Measurements from ENCODE around the gene CUBN.

CUBN gene

GRCh38 chr10:16975188-16975587 is 154.4 kb downstream of the CUBN start:
- no peak for DNase-seq

GRCh38 chr10:16968416-16969041 is 161.1 kb downstream of the CUBN start:
- no peak for DNase-seq

- DNase-seq, result no peak
Measured at GRCh38 chr10:16967866-16968415, 161.7 kb downstream of the CUBN start.

- DNase-seq, result no peak
Measured at GRCh38 chr10:16966991-16967865, 162.4 kb downstream of the CUBN start.

- no peak for DNase-seq
Measured at GRCh38 chr10:16965740-16966447, 163.7 kb downstream of the CUBN start.

- DNase-seq, result no peak
Measured at GRCh38 chr10:16965344-16965616, 164.3 kb downstream of the CUBN start.

GRCh38 chr10:16964576-16965343 is 164.9 kb downstream of the CUBN start:
- DNase-seq, result no peak

- no peak for DNase-seq
Measured at GRCh38 chr10:16960551-16960950, 169.1 kb downstream of the CUBN start.

- no peak for DNase-seq
Measured at GRCh38 chr10:16957038-16957437, 172.6 kb downstream of the CUBN start.

- no peak for DNase-seq
Measured at GRCh38 chr10:16954280-16955030, 175.2 kb downstream of the CUBN start.

- no peak for DNase-seq
Measured at GRCh38 chr10:16953270-16953669, 176.3 kb downstream of the CUBN start.

- DNase-seq, result no peak
Measured at GRCh38 chr10:16952610-16953009, 177.0 kb downstream of the CUBN start.

GRCh38 chr10:16952080-16952479 is 177.5 kb downstream of the CUBN start:
- DNase-seq, result no peak

GRCh38 chr10:16950656-16951601 is 178.7 kb downstream of the CUBN start:
- DNase-seq, result no peak

- DNase-seq, result no peak
Measured at GRCh38 chr10:16949816-16950215, 179.8 kb downstream of the CUBN start.

GRCh38 chr10:16948361-16948760 is 181.2 kb downstream of the CUBN start:
- DNase-seq, result no peak

- DNase-seq, result no peak
Measured at GRCh38 chr10:16947069-16947468, 182.5 kb downstream of the CUBN start.

- no peak for DNase-seq
Measured at GRCh38 chr10:16945593-16945992, 184.0 kb downstream of the CUBN start.

- no peak for DNase-seq
Measured at GRCh38 chr10:16944986-16945385, 184.6 kb downstream of the CUBN start.

- no peak for DNase-seq
Measured at GRCh38 chr10:16944402-16944801, 185.2 kb downstream of the CUBN start.
